PC-9 (cell line): ENCODE results near the gene NR2C2.

ENCODE experiments used
- EZH2 ChIP-seq: fragments of 200-600 bp; sonication (generic); IDR thresholded peaks from 2 replicates; pipeline ENCODE4 v1.8.0; 2017; ENCODE audit warnings: antibody characterized with exemption, low read depth
- TF ChIP-seq, protein P1 (sequence below): fragments of 200-600 bp; sonication (generic); conservative IDR thresholded peaks from 2 replicates; pipeline ENCODE4 v1.6.1; 2017; ENCODE audit warnings: mixed run types, antibody characterized with exemption, mild to moderate bottlenecking, moderate library complexity

DNA sequence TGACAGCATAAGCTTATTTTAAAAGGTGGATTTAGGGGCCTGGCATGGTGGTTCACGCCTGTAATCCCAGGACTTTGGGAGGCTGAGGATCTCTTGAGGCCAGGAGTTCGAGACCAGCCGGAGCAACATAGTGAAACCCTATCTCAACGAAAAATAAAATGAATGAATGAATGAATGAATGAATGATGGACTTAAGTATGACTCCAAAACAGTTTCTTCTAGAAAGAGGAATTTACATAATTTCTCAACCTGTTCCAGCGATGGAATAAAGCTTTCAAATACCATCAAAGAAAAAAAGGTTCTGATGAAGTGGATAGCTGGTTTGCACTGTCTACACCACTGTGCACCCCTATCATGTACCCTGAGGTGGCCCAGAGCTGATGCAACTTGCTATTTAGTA is 20.1 kb upstream of the NR2C2 start:
- TF ChIP-seq, protein P1, sequence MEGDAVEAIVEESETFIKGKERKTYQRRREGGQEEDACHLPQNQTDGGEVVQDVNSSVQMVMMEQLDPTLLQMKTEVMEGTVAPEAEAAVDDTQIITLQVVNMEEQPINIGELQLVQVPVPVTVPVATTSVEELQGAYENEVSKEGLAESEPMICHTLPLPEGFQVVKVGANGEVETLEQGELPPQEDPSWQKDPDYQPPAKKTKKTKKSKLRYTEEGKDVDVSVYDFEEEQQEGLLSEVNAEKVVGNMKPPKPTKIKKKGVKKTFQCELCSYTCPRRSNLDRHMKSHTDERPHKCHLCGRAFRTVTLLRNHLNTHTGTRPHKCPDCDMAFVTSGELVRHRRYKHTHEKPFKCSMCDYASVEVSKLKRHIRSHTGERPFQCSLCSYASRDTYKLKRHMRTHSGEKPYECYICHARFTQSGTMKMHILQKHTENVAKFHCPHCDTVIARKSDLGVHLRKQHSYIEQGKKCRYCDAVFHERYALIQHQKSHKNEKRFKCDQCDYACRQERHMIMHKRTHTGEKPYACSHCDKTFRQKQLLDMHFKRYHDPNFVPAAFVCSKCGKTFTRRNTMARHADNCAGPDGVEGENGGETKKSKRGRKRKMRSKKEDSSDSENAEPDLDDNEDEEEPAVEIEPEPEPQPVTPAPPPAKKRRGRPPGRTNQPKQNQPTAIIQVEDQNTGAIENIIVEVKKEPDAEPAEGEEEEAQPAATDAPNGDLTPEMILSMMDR = no peak
- TF ChIP-seq EZH2 = no peak
